Neural progenitor cell (in vitro differentiated cells): ENCODE data around the gene CTDP1. TPM values are rescaled to one million over a fixed set of nuclear protein-coding genes. Genes with fewer than 3 reads are reported as not detected.
A peak's percentile ranks its signal among the peaks of the same experiment; 100 is the strongest.
"Not testable (repeated sequence)": the region's sequence is repeated elsewhere in the genome, so short reads cannot be mapped to it uniquely, and the experiment has no call there.

Source experiments
- DNase-seq: peaks from one replicate; pipeline ENCODE4 v3.0.0-alpha.2; 2016; ENCODE audit warnings: low spot score
- H2AFZ ChIP-seq: fragments of 200-600 bp; sonication (generic); replicated peaks from 2 replicates; pipeline ENCODE4 v1.6.1; 2016; ENCODE audit warnings: antibody characterized with exemption
- H3F3A ChIP-seq: fragments of 200-600 bp; sonication (generic); 2 replicates; pipeline ENCODE4 v1.6.1; 2016; ENCODE audit warnings: antibody characterized with exemption, low read depth
- H3K27ac ChIP-seq: fragments of 200-600 bp; sonication (generic); 2 replicates; pipeline ENCODE4 v1.5.1; 2016; ENCODE audit warnings: mild to moderate bottlenecking
- H3K27me3 ChIP-seq: fragments of 200-600 bp; sonication (generic); 2 replicates; pipeline ENCODE4 v1.6.1; 2016; ENCODE audit warnings: mild to moderate bottlenecking, moderate library complexity
- H3K36me3 ChIP-seq: fragments of 200-600 bp; sonication (generic); 2 replicates; pipeline ENCODE4 v1.5.1; 2016
- H3K4me1 ChIP-seq: fragments of 200-600 bp; sonication (generic); 2 replicates; pipeline ENCODE4 v1.6.1; 2016; ENCODE audit warnings: mixed run types
- H3K4me2 ChIP-seq: fragments of 200-600 bp; sonication (generic); 2 replicates; pipeline ENCODE4 v1.6.1; 2016
- H3K4me3 ChIP-seq: fragments of 200-600 bp; sonication (generic); 2 replicates; pipeline ENCODE4 v1.5.1; 2016
- H3K79me2 ChIP-seq: fragments of 200-600 bp; sonication (generic); 2 replicates; pipeline ENCODE4 v1.6.1; 2016; ENCODE audit warnings: low read depth
- H3K9ac ChIP-seq: fragments of 200-600 bp; sonication (generic); 2 replicates; pipeline ENCODE4 v1.6.1; 2016
- H3K9me3 ChIP-seq: fragments of 200-600 bp; sonication (generic); 2 replicates; pipeline ENCODE4 v1.5.1; 2016; ENCODE audit warnings: low read depth
- H4K20me1 ChIP-seq: fragments of 200-600 bp; sonication (generic); 2 replicates; pipeline ENCODE4 v1.6.1; 2016; ENCODE audit warnings: low read depth
- H3K27ac Mint-ChIP-seq: 3 replicates; pipeline ENCODE4 v1.8.0; 2021; ENCODE audit warnings: mixed read lengths
- H3K27me3 Mint-ChIP-seq: 2 replicates; pipeline ENCODE4 v1.8.0; 2022; ENCODE audit warnings: low read depth, mild to moderate bottlenecking, inconsistent platforms, moderate library complexity, mixed read lengths; ENCODE audit not compliant: insufficient read depth
- H3K36me3 Mint-ChIP-seq: 3 replicates; pipeline ENCODE4 v1.8.0; 2021; ENCODE audit warnings: mixed read lengths
- H3K4me1 Mint-ChIP-seq: 3 replicates; pipeline ENCODE4 v1.8.0; 2021; ENCODE audit warnings: mixed read lengths
- H3K4me3 Mint-ChIP-seq: 3 replicates; pipeline ENCODE4 v1.8.0; 2021; ENCODE audit warnings: mild to moderate bottlenecking, moderate library complexity, mixed read lengths
- H3K9me3 Mint-ChIP-seq: 3 replicates; pipeline ENCODE4 v1.8.0; 2020; ENCODE audit warnings: mixed read lengths
- EZH2 ChIP-seq: fragments of 200-600 bp; sonication (generic); IDR thresholded peaks from 2 replicates; pipeline ENCODE4 v1.6.1; 2017; ENCODE audit warnings: antibody characterized with exemption, mild to moderate bottlenecking, moderate library complexity
- EZH2phosphoT487 ChIP-seq: fragments of 200-600 bp; sonication (generic); IDR thresholded peaks from 2 replicates; pipeline ENCODE4 v1.6.1; 2017; ENCODE audit warnings: antibody characterized with exemption
- total RNA-seq: library from RNA; depleted of rRNA; stranded (reverse); fragments of >200 nt; gene quantifications from 2 replicates; pipeline ENCODE4 v1.2.3, GENCODE V29; 2015; ENCODE audit warnings: low replicate concordance
- TF ChIP-seq, protein P1 (sequence below): fragments of 200-600 bp; sonication (generic); IDR thresholded peaks from 2 replicates; pipeline ENCODE4 v1.5.1; 2017; ENCODE audit warnings: antibody characterized with exemption, mild to moderate bottlenecking

The CTDP1 gene
- total RNA-seq, 1 donor from 2014 or later = 11.8 TPM

DNA sequence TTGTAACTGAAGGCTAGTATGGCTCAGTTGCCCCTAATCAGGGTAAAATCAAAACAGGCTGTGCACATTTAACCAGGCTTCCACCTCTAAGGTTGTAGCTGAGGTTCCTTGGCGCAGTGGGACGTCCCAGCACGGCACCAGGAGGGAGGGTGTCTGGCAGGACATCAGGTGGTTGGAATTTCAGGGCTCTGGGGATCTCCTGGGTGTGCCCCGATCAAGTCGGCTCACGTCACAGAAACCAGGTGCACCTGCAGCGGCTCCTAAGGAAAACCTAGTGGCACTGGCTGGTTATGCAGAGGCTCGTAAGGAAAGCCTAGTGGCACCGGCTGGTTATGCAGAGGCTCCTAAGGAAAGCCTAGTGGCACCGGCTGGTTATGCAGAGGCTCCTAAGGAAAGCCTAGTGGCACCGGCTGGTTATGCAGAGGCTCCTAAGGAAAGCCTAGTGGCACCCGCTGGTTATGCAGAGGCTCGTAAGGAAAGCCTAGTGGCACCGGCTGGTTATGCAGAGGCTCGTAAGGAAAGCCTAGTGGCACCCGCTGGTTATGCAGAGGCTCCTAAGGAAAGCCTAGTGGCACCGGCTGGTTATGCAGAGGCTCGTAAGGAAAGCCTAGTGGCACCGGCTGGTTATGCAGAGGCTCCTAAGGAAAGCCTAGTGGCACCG is 72.4 kb downstream of the CTDP1 start:
- H3K27ac ChIP-seq, H3K4me3 Mint-ChIP-seq, H3K36me3 ChIP-seq, H3F3A ChIP-seq, H3K4me1 ChIP-seq, H3K9me3 Mint-ChIP-seq, H4K20me1 ChIP-seq, H3K4me2 ChIP-seq, H3K79me2 ChIP-seq, H2AFZ ChIP-seq, H3K4me3 ChIP-seq, DNase-seq, H3K27me3 Mint-ChIP-seq, H3K9me3 ChIP-seq, H3K4me1 Mint-ChIP-seq, H3K27ac Mint-ChIP-seq, H3K27me3 ChIP-seq, H3K9ac ChIP-seq: not testable (repeated sequence)
- peaks cover 11% of the 10 kb centered on the region for H3K36me3 Mint-ChIP-seq
- TF ChIP-seq, protein P1, sequence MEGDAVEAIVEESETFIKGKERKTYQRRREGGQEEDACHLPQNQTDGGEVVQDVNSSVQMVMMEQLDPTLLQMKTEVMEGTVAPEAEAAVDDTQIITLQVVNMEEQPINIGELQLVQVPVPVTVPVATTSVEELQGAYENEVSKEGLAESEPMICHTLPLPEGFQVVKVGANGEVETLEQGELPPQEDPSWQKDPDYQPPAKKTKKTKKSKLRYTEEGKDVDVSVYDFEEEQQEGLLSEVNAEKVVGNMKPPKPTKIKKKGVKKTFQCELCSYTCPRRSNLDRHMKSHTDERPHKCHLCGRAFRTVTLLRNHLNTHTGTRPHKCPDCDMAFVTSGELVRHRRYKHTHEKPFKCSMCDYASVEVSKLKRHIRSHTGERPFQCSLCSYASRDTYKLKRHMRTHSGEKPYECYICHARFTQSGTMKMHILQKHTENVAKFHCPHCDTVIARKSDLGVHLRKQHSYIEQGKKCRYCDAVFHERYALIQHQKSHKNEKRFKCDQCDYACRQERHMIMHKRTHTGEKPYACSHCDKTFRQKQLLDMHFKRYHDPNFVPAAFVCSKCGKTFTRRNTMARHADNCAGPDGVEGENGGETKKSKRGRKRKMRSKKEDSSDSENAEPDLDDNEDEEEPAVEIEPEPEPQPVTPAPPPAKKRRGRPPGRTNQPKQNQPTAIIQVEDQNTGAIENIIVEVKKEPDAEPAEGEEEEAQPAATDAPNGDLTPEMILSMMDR = peak; percentile 17

DNA sequence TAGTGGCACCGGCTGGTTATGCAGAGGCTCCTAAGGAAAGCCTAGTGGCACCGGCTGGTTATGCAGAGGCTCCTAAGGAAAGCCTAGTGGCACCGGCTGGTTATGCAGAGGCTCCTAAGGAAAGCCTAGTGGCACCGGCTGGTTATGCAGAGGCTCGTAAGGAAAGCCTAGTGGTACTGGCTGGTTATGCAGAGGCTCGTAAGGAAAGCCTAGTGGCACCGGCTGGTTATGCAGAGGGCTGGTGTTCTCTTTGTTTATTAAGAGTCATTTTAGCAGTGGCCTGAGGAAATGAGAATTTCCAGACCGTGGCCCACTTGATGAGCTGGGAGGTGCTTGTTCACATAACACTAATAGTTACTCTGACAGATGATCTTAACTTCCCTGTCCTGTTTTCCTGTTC is 73.3 kb downstream of the CTDP1 start:
- not testable (repeated sequence) for H3K9me3 Mint-ChIP-seq, H3K4me1 Mint-ChIP-seq, H2AFZ ChIP-seq, H3K27me3 Mint-ChIP-seq, H3K79me2 ChIP-seq, H4K20me1 ChIP-seq, H3K4me2 ChIP-seq, DNase-seq, H3K4me1 ChIP-seq, H3K36me3 ChIP-seq, H3K4me3 Mint-ChIP-seq, H3K36me3 Mint-ChIP-seq, H3K4me3 ChIP-seq, H3K27me3 ChIP-seq, H3K9ac ChIP-seq, H3K9me3 ChIP-seq, H3K27ac Mint-ChIP-seq, H3K27ac ChIP-seq, H3F3A ChIP-seq

DNA sequence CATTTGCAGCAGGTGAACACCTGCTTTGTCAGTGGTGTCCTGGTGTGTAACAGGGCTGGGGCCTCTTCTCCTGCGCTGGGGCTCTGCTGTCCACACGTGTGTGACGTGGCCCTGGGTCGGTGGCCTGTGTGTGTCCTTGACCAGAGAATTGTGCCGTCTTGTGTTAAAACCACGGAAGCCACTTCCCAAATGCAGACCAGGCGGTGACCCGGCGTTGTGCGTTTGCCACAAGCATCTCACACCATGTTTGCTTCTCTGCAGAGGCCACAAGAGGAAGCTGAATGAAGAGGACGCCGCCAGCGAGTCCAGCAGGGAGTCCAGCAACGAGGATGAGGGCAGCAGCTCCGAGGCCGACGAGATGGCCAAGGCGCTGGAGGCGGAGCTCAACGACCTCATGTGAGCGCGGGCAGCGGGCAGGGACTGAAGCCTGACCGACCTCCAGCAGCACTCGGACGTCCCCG is 73.8 kb downstream of the CTDP1 start:
- TF ChIP-seq EZH2 (no peak), EZH2phosphoT487 (no peak)
- TF ChIP-seq, protein P1 = no peak
- no peaks in the 10 kb centered on the region for H3K79me2 ChIP-seq
- no peak overlapping the region for H3K4me2 ChIP-seq
- no peaks in the 10 kb centered on the region for H3K9me3 Mint-ChIP-seq
- no peaks in the 10 kb centered on the region for H3K36me3 ChIP-seq
- H3K4me1 ChIP-seq = no peaks in the 10 kb centered on the region
- no peak overlapping the region for H3K27ac ChIP-seq
- H3F3A ChIP-seq = no peaks in the 10 kb centered on the region
- H3K9ac ChIP-seq = no peak overlapping the region
- H3K4me3 Mint-ChIP-seq = no peak overlapping the region
- no peaks in the 10 kb centered on the region for H3K9me3 ChIP-seq
- no peaks in the 10 kb centered on the region for H3K27me3 ChIP-seq
- no peak overlapping the region for H3K27ac Mint-ChIP-seq
- peaks cover 8% of the 10 kb centered on the region for H3K36me3 Mint-ChIP-seq
- no peaks in the 10 kb centered on the region for H4K20me1 ChIP-seq
- peaks cover 2% of the 10 kb centered on the region for H3K27me3 Mint-ChIP-seq
- no peak overlapping the region for H3K4me3 ChIP-seq
- H2AFZ ChIP-seq = no peak overlapping the region
- no peak for DNase-seq
- no peaks in the 10 kb centered on the region for H3K4me1 Mint-ChIP-seq

DNA sequence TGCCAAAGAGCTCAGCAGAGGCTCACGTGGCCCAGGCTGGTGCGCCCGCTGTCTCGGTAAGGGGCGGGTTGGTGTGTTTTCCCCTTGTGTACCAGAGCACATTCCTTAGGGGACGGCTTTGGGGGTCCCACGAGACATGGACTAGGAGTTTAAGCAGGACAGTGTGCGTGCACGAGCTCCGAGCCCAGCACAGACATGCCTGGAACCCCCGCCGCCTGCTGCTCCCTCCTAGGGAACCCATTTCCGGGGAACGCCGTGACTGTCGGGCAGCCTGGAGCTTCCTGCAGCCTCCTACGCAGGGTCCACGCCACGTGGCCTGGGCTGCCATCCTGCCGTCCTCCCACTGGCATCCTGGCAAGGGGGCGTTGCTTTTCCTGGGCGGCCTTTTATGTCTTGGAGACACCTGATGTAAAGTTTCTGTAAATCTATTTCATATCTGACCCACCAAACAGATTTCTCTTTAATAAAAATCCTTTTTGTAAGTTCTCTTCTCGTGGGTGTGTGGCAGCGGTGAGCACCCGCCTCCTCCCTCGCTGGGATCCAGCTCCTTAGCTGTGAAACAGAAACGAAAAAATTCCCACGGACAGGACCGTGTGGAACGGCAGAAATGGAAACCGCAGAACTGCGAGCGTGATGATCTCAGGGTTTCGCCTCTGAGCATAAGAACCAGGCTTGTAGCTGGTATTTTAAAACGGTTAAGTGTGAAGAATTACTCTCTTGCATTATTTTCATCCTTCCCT is 74.6 kb downstream of the CTDP1 start:
- Histone ChIP-seq H4K20me1 (no peaks in the 10 kb centered on the region), H3K27ac (no peak overlapping the region), H3K36me3 (no peaks in the 10 kb centered on the region), H3K9me3 (no peaks in the 10 kb centered on the region), H3K4me1 (no peaks in the 10 kb centered on the region), H3K27me3 (no peaks in the 10 kb centered on the region), H3K4me2 (no peak overlapping the region), H2AFZ (no peak overlapping the region), H3F3A (no peaks in the 10 kb centered on the region), H3K4me3 (no peak overlapping the region), H3K9ac (no peak overlapping the region), H3K79me2 (no peaks in the 10 kb centered on the region)
- Mint-ChIP-seq H3K27me3 (peaks cover 2% of the 10 kb centered on the region), H3K9me3 (peaks cover 3% of the 10 kb centered on the region), H3K36me3 (peaks cover 5% of the 10 kb centered on the region), H3K4me1 (no peaks in the 10 kb centered on the region), H3K4me3 (no peak overlapping the region), H3K27ac (no peak overlapping the region)
- TF ChIP-seq EZH2phosphoT487 = no peak
- TF ChIP-seq, protein P1 = no peak
- TF ChIP-seq EZH2 = no peak
- DNase-seq = no peak
